PFSK-1 (cell line): ENCODE results near the gene EXOC6B.

Source experiments
- FOXP2 ChIP-seq: optimal IDR thresholded peaks from 2 replicates; pipeline ENCODE3; 2011; ENCODE audit warnings: borderline replicate concordance, control low read depth, inconsistent platforms; ENCODE audit not compliant: insufficient read depth; ENCODE audit errors: extremely low read length, extremely low read depth
- POLR2AphosphoS5 ChIP-seq: IDR thresholded peaks from 2 replicates; pipeline ENCODE4 v1.6.1; 2012; ENCODE audit warnings: low read depth, mild to moderate bottlenecking, control low read depth, low read length, moderate library complexity
- REST ChIP-seq, 2 experiments: IDR thresholded peaks; 2 replicates each; pipeline versions ENCODE4 v1.6.1 to v1.8.0; 2011 to 2012; ENCODE audit warnings: low read depth in 2 of 2, low read length in 2 of 2, control low read depth in 1 of 2, inconsistent platforms in 1 of 2, mild to moderate bottlenecking in 1 of 2, moderate library complexity in 1 of 2; ENCODE audit not compliant: insufficient read depth in 1 of 2
- SIN3A ChIP-seq: IDR thresholded peaks from 2 replicates; pipeline ENCODE4 v1.6.1; 2012; ENCODE audit warnings: mild to moderate bottlenecking, low read length, moderate library complexity, borderline replicate concordance; ENCODE audit not compliant: insufficient read depth
- TAF1 ChIP-seq: IDR thresholded peaks from 2 replicates; pipeline ENCODE4 v1.6.1; 2012; ENCODE audit warnings: low read length, control low read depth, borderline replicate concordance; ENCODE audit not compliant: insufficient read depth

Gene EXOC6B

DNA sequence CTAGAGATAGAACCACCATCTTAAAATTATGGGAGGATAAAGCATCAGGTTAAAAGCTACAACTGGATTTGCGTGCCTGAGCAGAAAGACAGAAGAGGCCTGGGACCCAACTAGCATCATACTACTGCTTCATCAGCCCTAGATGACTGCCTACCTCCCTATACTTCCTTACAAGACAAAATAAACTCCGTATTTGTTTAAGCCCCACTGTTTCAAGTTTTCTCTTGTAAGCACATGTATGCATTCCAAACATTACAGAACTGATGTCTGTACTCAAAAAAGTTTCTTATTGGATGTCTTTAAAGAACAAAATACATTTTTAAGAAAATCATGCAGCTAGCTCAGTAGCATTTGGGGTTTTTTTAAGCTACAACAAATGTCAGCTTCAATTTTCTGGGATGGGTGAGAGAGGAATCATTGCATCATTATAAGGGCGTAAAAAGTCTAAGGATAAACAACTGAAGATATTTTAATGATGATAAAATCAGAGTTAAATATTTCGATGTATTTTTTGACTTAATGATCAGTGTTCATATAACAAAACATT, 213.1 kb downstream of the EXOC6B start:
- no peak for TF ChIP-seq REST (IDR thresholded peaks at IDR 0.05; ENCODE audit: insufficient read depth in 1 of 2, low read depth in 2 of 2, low read length in 2 of 2)
- no peak for TF ChIP-seq TAF1
- TF ChIP-seq SIN3A, result no peak
- no peak for TF ChIP-seq POLR2AphosphoS5
- no peak for TF ChIP-seq FOXP2

DNA sequence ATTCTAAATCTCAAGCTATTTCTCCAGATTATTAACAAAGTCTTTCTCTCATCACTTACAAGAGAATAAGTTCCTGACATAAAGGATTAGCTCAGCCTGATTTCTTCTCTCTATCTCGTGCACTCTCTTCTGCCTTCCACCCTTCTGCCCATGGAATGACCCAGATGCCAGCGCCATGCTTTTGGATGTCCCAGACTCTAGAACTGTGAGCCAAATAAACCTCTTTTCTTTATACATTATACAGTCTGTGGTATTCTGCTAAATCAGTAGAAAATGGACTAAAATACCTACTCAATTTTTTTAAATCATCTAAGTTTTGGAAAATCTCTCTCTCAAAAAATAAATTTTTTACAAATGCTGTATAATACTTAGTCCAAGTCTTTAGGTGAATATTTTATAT, 218.6 kb downstream of the EXOC6B start:
- no peak for TF ChIP-seq POLR2AphosphoS5
- TF ChIP-seq SIN3A, result no peak
- TF ChIP-seq FOXP2, result no peak
- no peak for TF ChIP-seq TAF1
- TF ChIP-seq REST (IDR thresholded peaks at IDR 0.05; ENCODE audit: insufficient read depth in 1 of 2, low read depth in 2 of 2, low read length in 2 of 2), result no peak

GRCh38 chr2:72605836-72606442, 219.9 kb downstream of the EXOC6B start:
- TF ChIP-seq FOXP2 (no peak), REST (IDR thresholded peaks at IDR 0.05; ENCODE audit: insufficient read depth in 1 of 2, low read depth in 2 of 2, low read length in 2 of 2) (no peak), POLR2AphosphoS5 (no peak), SIN3A (no peak), TAF1 (no peak)

DNA sequence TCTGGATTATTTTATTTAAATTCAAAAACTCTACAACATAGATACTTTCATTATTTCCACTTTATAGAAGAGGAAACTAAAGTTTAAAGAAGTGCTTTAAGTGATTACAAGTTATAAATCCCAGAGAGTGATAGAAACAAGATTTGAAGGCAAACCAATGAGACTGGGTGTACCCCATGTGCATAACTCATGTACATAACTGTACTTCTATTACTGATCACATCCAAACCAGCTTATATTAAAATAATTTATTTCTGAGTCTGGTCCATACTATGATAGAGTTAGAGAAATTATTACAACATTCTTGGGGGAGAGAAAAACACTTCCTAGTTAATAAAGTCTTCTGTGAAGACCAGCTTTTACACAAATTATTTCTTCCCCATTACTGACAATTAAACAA, 221.4 kb downstream of the EXOC6B start:
- TF ChIP-seq SIN3A (no peak), FOXP2 (no peak), POLR2AphosphoS5 (no peak), REST (IDR thresholded peaks at IDR 0.05; ENCODE audit: insufficient read depth in 1 of 2, low read depth in 2 of 2, low read length in 2 of 2) (no peak), TAF1 (no peak)

DNA sequence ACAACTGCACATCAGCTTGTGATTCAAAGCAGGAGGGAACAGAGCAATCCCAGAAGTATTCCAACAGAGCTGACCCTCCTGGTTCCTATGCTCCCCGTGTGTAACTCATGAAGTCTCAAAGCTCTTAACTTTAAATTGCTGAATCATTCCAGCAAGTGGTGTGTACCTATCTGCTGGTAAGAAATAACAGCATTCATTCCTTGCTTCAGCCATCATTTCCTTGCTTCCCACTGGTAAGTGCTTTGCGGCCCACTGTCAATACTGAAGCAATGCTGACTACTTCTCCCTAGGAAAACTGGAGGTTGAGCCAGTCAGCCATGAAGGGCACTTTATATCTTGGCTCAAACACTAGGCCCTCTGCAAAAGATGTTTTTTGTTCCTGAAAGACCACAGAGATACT, 222.4 kb downstream of the EXOC6B start:
- TF ChIP-seq REST (IDR thresholded peaks at IDR 0.05; ENCODE audit: insufficient read depth in 1 of 2, low read depth in 2 of 2, low read length in 2 of 2) (no peak), FOXP2 (no peak), TAF1 (no peak), POLR2AphosphoS5 (no peak), SIN3A (no peak)
